ENCODE data around the gene SLC6A7. TPM values are rescaled to one million over a fixed set of nuclear protein-coding genes. Genes with fewer than 3 reads are reported as not detected.
A peak's percentile ranks its signal among the peaks of the same experiment; 100 is the strongest.

Gene SLC6A7
- total and polyA plus RNA-seq, 5 experiments from 2014 or later = not detected

DNA sequence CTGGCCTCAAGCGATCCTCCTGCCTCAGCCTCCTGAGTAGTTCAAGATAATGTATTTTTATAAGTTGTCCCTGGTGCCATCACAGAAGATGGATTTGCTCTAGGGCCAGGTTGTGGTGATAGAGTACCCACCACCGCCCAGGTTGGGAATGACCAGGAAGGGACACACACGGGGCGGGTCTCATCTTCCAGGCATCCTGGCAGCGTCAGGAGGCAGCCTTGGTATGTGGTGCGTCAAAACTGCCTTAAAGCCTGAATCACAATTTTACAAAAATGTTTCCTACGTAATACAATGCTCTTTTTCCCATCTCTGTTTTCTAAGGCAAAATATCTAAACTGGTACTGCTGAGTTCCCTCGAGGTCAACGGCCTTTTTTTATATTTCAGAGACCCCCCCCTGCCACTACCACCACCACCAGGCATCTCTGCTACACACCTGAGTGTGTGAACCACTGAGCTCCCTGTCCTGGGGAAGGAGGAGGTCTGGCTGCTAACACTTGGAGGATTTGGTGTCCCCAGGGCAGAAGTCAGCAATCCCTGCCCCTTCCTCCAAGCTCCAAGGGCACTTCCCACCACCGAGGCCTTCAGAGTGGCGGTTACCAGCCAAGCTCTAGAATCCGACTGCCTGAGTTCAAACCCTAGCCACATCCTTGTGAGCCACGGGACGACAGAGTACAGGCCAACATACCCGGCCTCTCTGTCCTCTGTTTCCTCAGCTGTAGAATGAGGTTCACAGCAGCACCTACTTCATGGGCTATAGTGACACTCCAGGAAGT lies 47.3 kb downstream of the SLC6A7 start:
- Mint-ChIP-seq H3K36me3 (no peaks in the 10 kb centered on the region), H3K4me1 (no peaks in the 10 kb centered on the region), H3K9me3 (no peaks in the 10 kb centered on the region), H3K4me3 (no peak overlapping the region), H3K27ac (no peak overlapping the region), H3K27me3 (no peaks in the 10 kb centered on the region)
- no peak for DNase-seq
- POLR2A ChIA-PET = no interaction called here
- no peak for ATAC-seq

- no peaks in the 10 kb centered on the region for H3K9me3 Mint-ChIP-seq
- no peak for ATAC-seq
- no peak overlapping the region for H3K4me3 Mint-ChIP-seq
- no peak overlapping the region for H3K27ac Mint-ChIP-seq
- no peak for DNase-seq
- H3K4me1 Mint-ChIP-seq = no peaks in the 10 kb centered on the region
- POLR2A ChIA-PET = no interaction called here
- H3K27me3 Mint-ChIP-seq = no peaks in the 10 kb centered on the region
- H3K36me3 Mint-ChIP-seq = no peaks in the 10 kb centered on the region
These were observed 48.8 kb downstream of the SLC6A7 start for GRCh38 chr5:150238646-150239045.

- POLR2A ChIA-PET = no interaction called here
- Mint-ChIP-seq H3K9me3 (no peaks in the 10 kb centered on the region), H3K4me1 (no peaks in the 10 kb centered on the region), H3K27ac (no peak overlapping the region), H3K36me3 (no peaks in the 10 kb centered on the region), H3K4me3 (no peak overlapping the region), H3K27me3 (no peaks in the 10 kb centered on the region)
- ATAC-seq (no peak), DNase-seq (no peak)
These were observed 49.4 kb downstream of the SLC6A7 start for GRCh38 chr5:150239099-150239793.

DNA sequence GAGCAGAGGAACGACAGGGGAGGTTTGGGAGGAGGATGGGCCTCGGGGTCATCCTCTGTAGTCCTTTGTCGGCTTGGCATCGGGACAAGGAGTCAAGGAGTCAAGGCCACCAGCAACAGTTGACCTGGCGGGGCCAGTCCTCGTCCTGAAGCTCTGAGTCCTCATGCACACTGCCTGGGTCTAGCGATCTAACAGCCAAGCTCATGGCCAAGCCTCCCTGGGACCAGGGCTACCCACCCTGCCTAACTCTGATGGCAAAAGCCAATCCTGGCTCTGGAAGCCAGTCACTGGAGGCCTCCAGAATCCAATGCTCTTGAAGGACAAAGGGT lies 49.9 kb downstream of the SLC6A7 start:
- Mint-ChIP-seq H3K27ac (no peak overlapping the region), H3K27me3 (no peaks in the 10 kb centered on the region), H3K4me1 (no peaks in the 10 kb centered on the region), H3K4me3 (no peak overlapping the region), H3K36me3 (no peaks in the 10 kb centered on the region), H3K9me3 (no peaks in the 10 kb centered on the region)
- ATAC-seq = no peak
- DNase-seq = no peak
- POLR2A ChIA-PET = no interaction called here

GRCh38 chr5:150241298-150242160 lies 51.7 kb downstream of the SLC6A7 start:
- Mint-ChIP-seq H3K27ac (peak overlapping the region in 1 of 10 donors; percentile 56), H3K9me3 (no peaks in the 10 kb centered on the region)

DNA sequence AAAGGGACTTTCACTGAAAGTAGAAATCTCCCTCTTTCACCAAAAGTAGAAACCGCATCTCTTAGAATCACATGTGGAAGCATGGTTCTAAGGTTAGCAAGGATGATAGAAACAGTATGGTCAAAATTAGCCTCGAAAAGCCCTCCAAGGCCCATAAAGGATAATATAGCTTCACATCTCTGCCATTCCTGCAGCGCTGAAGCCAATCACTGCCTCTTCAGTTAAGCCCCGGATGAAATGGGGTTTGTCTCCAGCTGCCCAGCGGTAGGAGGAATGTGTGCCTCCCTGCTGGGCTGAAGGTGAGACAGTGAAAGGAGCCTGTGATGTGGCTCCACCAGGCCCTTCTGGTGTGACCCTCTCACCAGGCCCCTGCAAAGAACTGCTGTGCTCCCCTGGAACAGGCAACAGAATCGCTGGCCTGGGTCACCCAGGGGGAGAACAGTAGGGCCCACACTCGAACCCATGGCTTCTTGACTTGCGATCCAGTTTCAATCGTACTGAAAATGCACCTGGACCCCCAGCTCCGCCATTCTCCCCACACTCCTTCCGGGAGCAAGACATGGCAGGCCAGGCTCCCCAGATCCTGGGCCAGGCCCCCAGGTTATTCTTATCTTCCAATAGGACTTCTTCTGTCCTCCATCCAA lies 52.5 kb downstream of the SLC6A7 start:
- Mint-ChIP-seq H3K36me3 (no peaks in the 10 kb centered on the region), H3K4me1 (no peaks in the 10 kb centered on the region), H3K4me3 (no peak overlapping the region), H3K27ac (no peak overlapping the region), H3K9me3 (no peaks in the 10 kb centered on the region), H3K27me3 (no peaks in the 10 kb centered on the region)
- no peak for ATAC-seq
- no peak for DNase-seq
- POLR2A ChIA-PET = no interaction called here

More at GRCh38 chr5:150241298-150242160, 51.7 kb downstream of the SLC6A7 start:
- H3K4me1 Mint-ChIP-seq = no peaks in the 10 kb centered on the region
- POLR2A ChIA-PET = interaction anchor here (0.7 kb wide), 1 partner anchor 96 kb away, joined by 3 read pairs; no protein-coding TSS in a partner anchor
- ATAC-seq = no peak
- no peak overlapping the region for H3K4me3 Mint-ChIP-seq
- no peak for DNase-seq
- no peaks in the 10 kb centered on the region for H3K36me3 Mint-ChIP-seq
- H3K27me3 Mint-ChIP-seq = no peaks in the 10 kb centered on the region

GRCh38 chr5:150243590-150243989 lies 53.7 kb downstream of the SLC6A7 start:
- DNase-seq (no peak), ATAC-seq (no peak)
- POLR2A ChIA-PET = no interaction called here
- H3K4me3 Mint-ChIP-seq = no peak overlapping the region
- H3K36me3 Mint-ChIP-seq = no peaks in the 10 kb centered on the region
- H3K27me3 Mint-ChIP-seq = no peaks in the 10 kb centered on the region
- H3K27ac Mint-ChIP-seq = no peak overlapping the region
- H3K9me3 Mint-ChIP-seq = no peaks in the 10 kb centered on the region
- no peaks in the 10 kb centered on the region for H3K4me1 Mint-ChIP-seq

GRCh38 chr5:150244209-150244608 lies 54.3 kb downstream of the SLC6A7 start:
- no peak for ATAC-seq
- H3K27ac Mint-ChIP-seq = no peak overlapping the region
- POLR2A ChIA-PET = no interaction called here

GRCh38 chr5:150245111-150245789 lies 55.4 kb downstream of the SLC6A7 start:
- DNase-seq (no peak), ATAC-seq (no peak)
- H3K27ac Mint-ChIP-seq = no peak overlapping the region
- no peaks in the 10 kb centered on the region for H3K4me1 Mint-ChIP-seq
- POLR2A ChIA-PET = no interaction called here
- H3K9me3 Mint-ChIP-seq = peaks cover 0 to 3% (median 0%) of the 10 kb centered on the region in 9 donors
- peaks cover 0 to 14% (median 2%) of the 10 kb centered on the region in 5 donors for H3K27me3 Mint-ChIP-seq
- H3K36me3 Mint-ChIP-seq = no peaks in the 10 kb centered on the region
- no peak overlapping the region for H3K4me3 Mint-ChIP-seq

More at GRCh38 chr5:150244209-150244608, 54.3 kb downstream of the SLC6A7 start:
- Mint-ChIP-seq H3K4me1 (no peaks in the 10 kb centered on the region), H3K4me3 (no peak overlapping the region), H3K9me3 (peaks cover 0 to 3% (median 0%) of the 10 kb centered on the region in 9 donors), H3K36me3 (no peaks in the 10 kb centered on the region), H3K27me3 (peaks cover 0 to 4% (median 0%) of the 10 kb centered on the region in 5 donors)
- no peak for DNase-seq

GRCh38 chr5:150245808-150246207 lies 55.9 kb downstream of the SLC6A7 start:
- no peaks in the 10 kb centered on the region for H3K4me1 Mint-ChIP-seq
- peaks cover 0 to 14% (median 2%) of the 10 kb centered on the region in 5 donors for H3K27me3 Mint-ChIP-seq
- no peak for DNase-seq
- no peak overlapping the region for H3K27ac Mint-ChIP-seq
- no peak for ATAC-seq
- POLR2A ChIA-PET = no interaction called here
- no peak overlapping the region for H3K4me3 Mint-ChIP-seq
- H3K36me3 Mint-ChIP-seq = no peaks in the 10 kb centered on the region
- peaks cover 0 to 3% (median 0%) of the 10 kb centered on the region in 9 donors for H3K9me3 Mint-ChIP-seq

DNA sequence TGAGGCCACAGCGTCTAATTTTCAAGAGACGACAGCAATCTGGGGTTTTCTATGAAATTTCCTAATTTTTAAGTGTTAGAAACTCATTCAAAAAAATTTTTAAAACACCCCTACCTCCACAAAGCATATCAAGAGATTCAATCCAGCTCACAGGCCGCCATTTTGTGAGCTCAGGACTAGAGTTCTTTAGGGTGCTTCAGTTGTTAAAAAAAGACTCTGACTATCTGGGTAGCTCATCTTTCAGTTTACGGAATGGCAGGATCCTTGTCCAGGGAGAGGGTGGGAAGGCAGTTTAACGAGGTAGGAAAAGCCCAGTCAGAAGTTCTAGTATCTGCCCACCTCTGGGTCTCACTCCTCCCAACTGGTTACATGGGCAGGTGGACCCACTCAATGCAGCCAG lies 56.6 kb downstream of the SLC6A7 start:
- no peaks in the 10 kb centered on the region for H3K4me1 Mint-ChIP-seq
- POLR2A ChIA-PET = no interaction called here
- H3K9me3 Mint-ChIP-seq = peaks cover 0 to 3% (median 0%) of the 10 kb centered on the region in 9 donors
- H3K36me3 Mint-ChIP-seq = no peaks in the 10 kb centered on the region
- DNase-seq (no peak), ATAC-seq (no peak)
- H3K27me3 Mint-ChIP-seq = peaks cover 0 to 14% (median 2%) of the 10 kb centered on the region in 5 donors
- no peak overlapping the region for H3K4me3 Mint-ChIP-seq
- H3K27ac Mint-ChIP-seq = peak overlapping the region in 1 of 10 donors; percentile 62

GRCh38 chr5:150246835-150247234 lies 57.0 kb downstream of the SLC6A7 start:
- H3K4me3 Mint-ChIP-seq = no peak overlapping the region
- POLR2A ChIA-PET = no interaction called here
- H3K36me3 Mint-ChIP-seq = no peaks in the 10 kb centered on the region
- no peaks in the 10 kb centered on the region for H3K4me1 Mint-ChIP-seq
- peak overlapping the region in 1 of 10 donors; percentile 62 for H3K27ac Mint-ChIP-seq
- DNase-seq (no peak), ATAC-seq (no peak)
- peaks cover 0 to 3% (median 0%) of the 10 kb centered on the region in 9 donors for H3K9me3 Mint-ChIP-seq
- peaks cover 0 to 14% (median 2%) of the 10 kb centered on the region in 5 donors for H3K27me3 Mint-ChIP-seq
